Measurements from ENCODE around the gene COX5B.
"Not testable (repeated sequence)": the region's sequence is repeated elsewhere in the genome, so short reads cannot be mapped to it uniquely, and the experiment has no call there.

Gene COX5B

GRCh38 chr2:97673182-97673914, 27.5 kb downstream of the COX5B start:
- no peak for DNase-seq (ENCODE audit: low read depth)

- DNase-seq (ENCODE audit: low read depth) = no peak
Observed at GRCh38 chr2:97673915-97674283, 28.0 kb downstream of the COX5B start.

- DNase-seq (ENCODE audit: low read depth) = no peak
Observed at GRCh38 chr2:97675430-97676113, 29.7 kb downstream of the COX5B start.

- DNase-seq (ENCODE audit: low read depth) = no peak
Observed at GRCh38 chr2:97676620-97677019, 30.8 kb downstream of the COX5B start.

- no peak for DNase-seq (ENCODE audit: low read depth)
Observed at GRCh38 chr2:97677480-97677879, 31.6 kb downstream of the COX5B start.

GRCh38 chr2:97678298-97678697, 32.4 kb downstream of the COX5B start:
- no peak for DNase-seq (ENCODE audit: low read depth)

- DNase-seq (ENCODE audit: low read depth) = not testable (repeated sequence)
Observed at GRCh38 chr2:97687235-97687634, 41.4 kb downstream of the COX5B start.

GRCh38 chr2:97688062-97688827, 42.4 kb downstream of the COX5B start:
- DNase-seq (ENCODE audit: low read depth) = no peak

- DNase-seq (ENCODE audit: low read depth) = no peak
Observed at GRCh38 chr2:97691166-97691565, 45.3 kb downstream of the COX5B start.

GRCh38 chr2:97693476-97693875, 47.6 kb downstream of the COX5B start:
- no peak for DNase-seq (ENCODE audit: low read depth)

- DNase-seq (ENCODE audit: low read depth) = no peak
Observed at GRCh38 chr2:97695744-97696143, 49.9 kb downstream of the COX5B start.

- no peak for DNase-seq (ENCODE audit: low read depth)
Observed at GRCh38 chr2:97697252-97698235, 51.7 kb downstream of the COX5B start.

Measured in GM04503 (cell line).